GM12878 (cell line): ENCODE measurements around the gene KCNN3. TPM values are rescaled to one million over a fixed set of nuclear protein-coding genes. Genes with fewer than 3 reads are reported as not detected.

Source experiments
- ATAC-seq: fragments of 200-7000 bp; cut with Tn5 transposase; 3 replicates; pipeline ENCODE4 v1.9.1; 2020; ENCODE audit warnings: mild to moderate bottlenecking, moderate library complexity
- BruUV-seq: library from RNA; stranded (reverse); fragments of 400-500 nt; replicated peaks from 2 replicates; lab custom pipeline; 2021; lab: Mats Ljungman, UMichigan
- CTCF ChIA-PET: fragments of 300-600 bp; sonication (Branson Sonifier 250); formaldehyde crosslinking; extraction: SDS; loops from one replicate; lab custom pipeline; 2021; ENCODE audit warnings: inconsistent platforms; lab: Yijun Ruan, JAX
- POLR2A ChIA-PET: fragments of 350-600 bp; formaldehyde crosslinking; extraction: SDS; loops from one replicate; lab custom pipeline; 2021; ENCODE audit warnings: inconsistent platforms; lab: Charles Lee
- RAD21 ChIA-PET: fragments of 300-600 bp; sonication (Branson Sonifier 250); formaldehyde crosslinking; loops from one replicate; lab custom pipeline; 2023; ENCODE audit warnings: antibody characterized with exemption; ENCODE audit not compliant: unreplicated experiment; lab: Charles Lee
- SMC1A ChIA-PET: fragments of 300-600 bp; sonication (Branson Sonifier 250); formaldehyde crosslinking; loops from one replicate; lab custom pipeline; 2023; ENCODE audit not compliant: unreplicated experiment, uncharacterized antibody; lab: Charles Lee
- DNase-seq: peaks from one replicate; pipeline ENCODE4 v3.0.0-alpha.2; 2011; ENCODE audit warnings: low read depth, low spot score
- FAIRE-seq: peaks from 3 replicates; lab custom pipeline; 2011; peaks lifted over from hg19 to GRCh38; lab: Jason Lieb, UNC
- H2AFZ ChIP-seq: 2 replicates; pipeline ENCODE4 v1.6.0; 2011; ENCODE audit warnings: low read depth, low read length, control low read depth; ENCODE audit not compliant: control insufficient read depth
- H3K27ac ChIP-seq: 2 replicates; pipeline ENCODE4 v1.5.1; 2011; ENCODE audit warnings: control low read depth; ENCODE audit not compliant: control insufficient read depth, insufficient read depth
- H3K27me3 ChIP-seq, 2 experiments: replicated peaks in 1 of 2; 2 replicates each; pipeline versions ENCODE4 v1.6.0 to v1.6.1; 2011; ENCODE audit warnings: low read length in 1 of 2; ENCODE audit not compliant: control insufficient read depth in 2 of 2, insufficient read depth in 2 of 2
- H3K36me3 ChIP-seq, 2 experiments: 2 replicates each; pipeline ENCODE4 v1.5.1; 2011; ENCODE audit warnings: low read length in 1 of 2; ENCODE audit not compliant: control insufficient read depth in 2 of 2, insufficient read depth in 2 of 2
- H3K4me1 ChIP-seq: 2 replicates; pipeline ENCODE4 v1.6.1; 2011; ENCODE audit warnings: mild to moderate bottlenecking, low read length, moderate library complexity, mixed read lengths; ENCODE audit not compliant: control insufficient read depth, insufficient read depth
- H3K4me2 ChIP-seq: 2 replicates; pipeline ENCODE4 v1.6.0; 2011; ENCODE audit warnings: control low read depth; ENCODE audit not compliant: control insufficient read depth, insufficient read depth
- H3K4me3 ChIP-seq: fragments of 200-600 bp; sonication (generic); 2 replicates; pipeline ENCODE4 v1.5.1; 2016
- H3K79me2 ChIP-seq: 2 replicates; pipeline ENCODE4 v1.6.0; 2011; ENCODE audit warnings: low read length; ENCODE audit not compliant: control insufficient read depth, insufficient read depth
- H3K9ac ChIP-seq: 2 replicates; pipeline ENCODE4 v1.8.0; 2011; ENCODE audit warnings: low read length, control low read depth, mixed read lengths; ENCODE audit not compliant: control insufficient read depth, insufficient read depth
- H3K9me3 ChIP-seq: replicated peaks from 3 replicates; pipeline ENCODE4 v1.5.1; 2011; ENCODE audit warnings: mild to moderate bottlenecking, low read length; ENCODE audit not compliant: control insufficient read depth, insufficient read depth
- H4K20me1 ChIP-seq: 2 replicates; pipeline ENCODE4 v1.6.0; 2011; ENCODE audit not compliant: control insufficient read depth, insufficient read depth
- BCL11A ChIP-seq: IDR thresholded peaks from 2 replicates; pipeline ENCODE4 v1.6.1; 2011; ENCODE audit warnings: low read depth, low read length
- CHD4 ChIP-seq: fragments of 200-600 bp; sonication (generic); IDR thresholded peaks from 2 replicates; pipeline ENCODE4 v1.6.1; 2016; ENCODE audit warnings: mild to moderate bottlenecking
- IKZF1 ChIP-seq: fragments of 450-650 bp; conservative IDR thresholded peaks from 2 replicates; pipeline ENCODE4 v1.6.1; 2017; ENCODE audit warnings: antibody characterized with exemption, mild to moderate bottlenecking
- SUZ12 ChIP-seq: fragments of 200-600 bp; sonication (generic); IDR thresholded peaks from one replicate; pipeline ENCODE4 v1.6.1; 2018; ENCODE audit warnings: antibody characterized with exemption, mild to moderate bottlenecking; ENCODE audit not compliant: unreplicated experiment
- ZNF384 ChIP-seq: IDR thresholded peaks from 2 replicates; pipeline ENCODE4 v1.6.1; 2012; ENCODE audit warnings: low read depth, mild to moderate bottlenecking, low read length, improper control_type of control experiment, borderline replicate concordance
- WGBS: methylation state at CpG from one replicate; pipeline ENCODE4 v1.1.6; 2016; ENCODE audit warnings: low lambda C conversion rate; ENCODE audit not compliant: insufficient replicate concordance, insufficient coverage; ENCODE audit errors: missing lambda C conversion rate; 5-methylcytosine and 5-hydroxymethylcytosine counted together
- in situ Hi-C: fragments of 300-500 bp; cut with MboI; formaldehyde crosslinking; loops from 9 replicates; pipeline ENCODE4 v1.14.3; 2018; ENCODE audit warnings: mixed read lengths
- intact Hi-C: fragments of 100-400 bp; cut with micrococcal nuclease; formaldehyde crosslinking; loops from one replicate; pipeline ENCODE4 v1.14.2; 2022; ENCODE audit not compliant: unreplicated experiment
- polyA plus RNA-seq, 11 experiments: library from polyadenylated mRNA; depleted of rRNA in 4 of 11; unstranded in 6 of 11; stranded (reverse) in 5 of 11; fragments of >200 nt; fragmentation: Nextera tagmentation in 4 of 11; fragmentation: Illumina TruSeq in 1 of 11; extraction: Ambion mirVana in 4 of 11; extraction: Trizol in 1 of 11; gene quantifications; 1 replicate in 1 of 11; 2 replicates in 10 of 11; pipeline versions ENCODE4 v1.2.1 to v1.2.3, GENCODE V29; 2011 to 2016; ENCODE audit warnings: inconsistent platforms in 2 of 11, missing spikeins in 2 of 11, low read depth in 1 of 11
- total RNA-seq, 4 experiments: library from RNA; depleted of rRNA in 3 of 4; stranded (reverse); fragments of >200 nt in 3 of 4; fragmentation: Illumina TruSeq in 1 of 4; extraction: Trizol in 1 of 4; gene quantifications; 2 replicates each; pipeline versions ENCODE4 v1.2.1 to v1.2.3, GENCODE V29; 2013 to 2021
- TF ChIP-seq, protein P1 (sequence below): fragments of 450-650 bp; IDR thresholded peaks from 2 replicates; pipeline ENCODE4 v1.6.1; 2018; ENCODE audit warnings: borderline replicate concordance, mild to moderate bottlenecking; ENCODE audit not compliant: partially characterized antibody

KCNN3 gene
- total and polyA plus RNA-seq, 10 of the 15 experiments (the other 5 are each of a cell fraction or from before 2014, with no cell fraction given): 3.5 to 26.4 (median 14.9) TPM

DNA sequence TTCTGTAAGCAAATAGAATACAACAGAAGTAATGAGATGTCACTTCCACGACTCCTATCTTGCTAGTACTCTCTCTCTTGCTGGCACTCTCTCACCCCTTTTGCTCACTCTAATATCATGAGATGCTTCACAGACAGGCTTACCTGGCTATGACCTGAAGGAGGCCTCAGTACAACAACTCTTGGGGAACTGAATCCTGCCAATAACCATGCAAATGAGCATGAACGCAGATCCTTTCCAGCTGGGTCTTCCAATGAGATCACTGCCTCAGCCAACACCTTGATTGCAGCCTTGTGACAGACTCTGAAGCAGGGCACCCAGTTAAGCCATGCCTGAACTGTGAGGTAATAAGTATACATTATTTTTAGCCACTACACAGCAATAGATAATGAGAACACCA, 209.0 kb downstream of the KCNN3 start (continued):
- TF ChIP-seq CHD4: no peak

DNA sequence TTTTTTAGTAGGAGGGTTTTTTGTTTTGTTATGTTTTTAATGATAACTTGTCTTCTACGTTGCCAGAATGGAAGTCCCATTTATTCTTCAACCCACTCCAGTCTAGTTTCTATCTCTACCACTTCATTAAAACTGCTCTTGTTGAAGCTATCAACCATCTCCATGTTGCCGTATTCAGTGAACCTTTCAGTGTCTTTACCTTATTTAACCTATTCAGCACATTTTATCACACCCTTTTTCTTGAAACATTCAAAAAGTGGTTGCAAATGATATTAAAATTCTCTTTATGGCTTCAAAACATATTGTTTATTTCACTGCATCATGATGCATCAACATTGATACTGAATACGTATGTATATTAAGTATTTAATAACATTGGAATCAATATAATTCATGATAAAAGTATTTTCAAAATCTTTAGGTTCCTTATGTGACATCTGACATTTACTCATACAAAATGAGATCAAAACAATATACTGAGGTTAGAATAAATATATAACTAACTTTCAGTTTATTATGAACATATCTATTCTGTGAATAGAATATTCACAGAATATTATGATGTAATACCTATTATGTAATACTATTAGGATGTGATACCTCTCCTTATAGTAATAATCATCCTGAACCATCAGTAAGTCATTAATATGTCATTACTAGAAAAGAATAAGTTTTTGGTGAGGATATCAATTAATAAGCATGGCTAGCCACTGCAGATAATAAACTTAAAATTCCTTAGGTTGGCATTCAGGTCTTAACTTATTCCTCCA, 210.1 kb downstream of the KCNN3 start:
- FAIRE-seq: no peak
- ChIA-PET CTCF (interaction anchor here (0.9 to 1.0 kb wide), 2 partner anchors 9 to 100 kb away, joined by 3 read pairs; no protein-coding TSS in a partner anchor), POLR2A (no interaction called here)

More for the DNA sequence above, 210.1 kb downstream of the KCNN3 start:
- Histone ChIP-seq H3K27ac (no peak overlapping the region), H3K4me2 (no peak overlapping the region), H3K79me2 (no peaks in the 10 kb centered on the region), H3K9me3 (no peaks in the 10 kb centered on the region), H2AFZ (no peak overlapping the region), H3K9ac (no peak overlapping the region), H3K4me3 (no peak overlapping the region), H4K20me1 (no peaks in the 10 kb centered on the region), H3K36me3 (no peaks in the 10 kb centered on the region), H3K4me1 (no peaks in the 10 kb centered on the region), H3K27me3 (no peaks in the 10 kb centered on the region; a peak in 1 of 4 replicates)
- in situ Hi-C loops: no loop called here
- no peak for ATAC-seq
- SMC1A ChIA-PET: no interaction called here
- DNase-seq: no peak
- intact Hi-C loops: no loop called here
- 16% methylated on average over 3 of the region's 3 CpGs for WGBS
- TF ChIP-seq IKZF1 (no peak), ZNF384 (no peak), BCL11A (no peak), SUZ12 (no peak)
- TF ChIP-seq, protein P1, sequence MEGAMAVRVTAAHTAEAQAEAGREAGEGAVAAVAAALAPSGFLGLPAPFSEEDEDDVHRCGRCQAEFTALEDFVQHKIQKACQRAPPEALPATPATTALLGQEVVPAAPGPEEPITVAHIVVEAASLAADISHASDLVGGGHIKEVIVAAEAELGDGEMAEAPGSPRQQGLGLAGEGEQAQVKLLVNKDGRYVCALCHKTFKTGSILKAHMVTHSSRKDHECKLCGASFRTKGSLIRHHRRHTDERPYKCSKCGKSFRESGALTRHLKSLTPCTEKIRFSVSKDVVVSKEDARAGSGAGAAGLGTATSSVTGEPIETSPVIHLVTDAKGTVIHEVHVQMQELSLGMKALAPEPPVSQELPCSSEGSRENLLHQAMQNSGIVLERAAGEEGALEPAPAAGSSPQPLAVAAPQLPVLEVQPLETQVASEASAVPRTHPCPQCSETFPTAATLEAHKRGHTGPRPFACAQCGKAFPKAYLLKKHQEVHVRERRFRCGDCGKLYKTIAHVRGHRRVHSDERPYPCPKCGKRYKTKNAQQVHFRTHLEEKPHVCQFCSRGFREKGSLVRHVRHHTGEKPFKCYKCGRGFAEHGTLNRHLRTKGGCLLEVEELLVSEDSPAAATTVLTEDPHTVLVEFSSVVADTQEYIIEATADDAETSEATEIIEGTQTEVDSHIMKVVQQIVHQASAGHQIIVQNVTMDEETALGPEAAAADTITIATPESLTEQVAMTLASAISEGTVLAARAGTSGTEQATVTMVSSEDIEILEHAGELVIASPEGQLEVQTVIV: no peak
- BruUV-seq: no TSS peak
- RAD21 ChIA-PET: interaction anchor here (0.8 to 1.3 kb wide), 2 partner anchors 101 to 219 kb away, joined by 3 to 4 read pairs; no protein-coding TSS in a partner anchor
